Measurements from ENCODE around the gene TENM4. TPM values are rescaled to one million over a fixed set of nuclear protein-coding genes. Genes with fewer than 3 reads are reported as not detected.

TENM4 gene
- total and polyA plus RNA-seq, 2 of the 8 experiments (the other 6 are each of a cell fraction or from before 2014, with no cell fraction given): 3.5 to 7.2 TPM

GRCh38 chr11:79285756-79286155, 155.1 kb downstream of the TENM4 start:
- Histone ChIP-seq H3K27ac (ENCODE audit: low read depth, low read length) (no peak overlapping the region), H2BK5ac (ENCODE audit: low read depth, low read length) (no peak overlapping the region), H3K14ac (ENCODE audit: insufficient read length) (no peak overlapping the region), H3K9ac (replicated peaks in 1 of 4; ENCODE audit: extremely low read depth in 1 of 4, low read depth in 3 of 4, low read length in 3 of 4) (no peak overlapping the region), H2AFZ (ENCODE audit: low read length) (no peak overlapping the region), H3K23me2 (ENCODE audit: low read depth, low read length) (no peaks in the 10 kb centered on the region; the same call in 1 of the 2 replicates), H3K9me3 (ENCODE audit: insufficient read depth in 2 of 2, low read depth in 1 of 2, low read length in 1 of 2) (no peaks in the 10 kb centered on the region), H3K18ac (ENCODE audit: extremely low read depth, low read length) (no peak overlapping the region), H4K91ac (replicated peaks; ENCODE audit: insufficient read length, low read length) (no peak overlapping the region), H3K79me2 (ENCODE audit: control insufficient read depth in 1 of 2, insufficient read depth in 2 of 2, low read length in 2 of 2) (no peaks in the 10 kb centered on the region), H2BK15ac (ENCODE audit: low read length) (no peak overlapping the region), H3K27me3 (replicated peaks in 1 of 4; ENCODE audit: control insufficient read depth in 3 of 4, extremely low read depth in 1 of 4, insufficient read depth in 3 of 4, low read length in 3 of 4) (no peaks in the 10 kb centered on the region), H3K4me2 (ENCODE audit: insufficient read depth in 1 of 2, low read depth in 2 of 2, low read length in 2 of 2) (no peak overlapping the region), H2BK120ac (replicated peaks; ENCODE audit: low read depth, low read length) (no peak overlapping the region), H3K79me1 (ENCODE audit: low read depth, low read length) (no peaks in the 10 kb centered on the region), H3K23ac (ENCODE audit: insufficient read length) (no peak overlapping the region), H3K36me3 (ENCODE audit: control insufficient read depth in 2 of 4, insufficient read depth in 4 of 4, low read length in 3 of 4) (no peaks in the 10 kb centered on the region), H3K4me3 (ENCODE audit: extremely low read depth in 1 of 4, insufficient read depth in 2 of 4, low read depth in 3 of 4, low read length in 4 of 4) (no peak overlapping the region), H3K4me1 (replicated peaks in 1 of 4; ENCODE audit: control insufficient read depth in 3 of 4, insufficient read depth in 4 of 4, low read length in 3 of 4) (no peaks in the 10 kb centered on the region), H4K5ac (ENCODE audit: insufficient read length, low read depth, low read length) (no peak overlapping the region), H2BK12ac (ENCODE audit: low read depth, low read length) (no peak overlapping the region), H2AK5ac (ENCODE audit: low read depth, low read length) (no peak overlapping the region), H2BK20ac (ENCODE audit: low read length) (no peak overlapping the region), H3K4ac (replicated peaks; ENCODE audit: insufficient read length, low read depth, low read length) (no peak overlapping the region), H4K8ac (ENCODE audit: extremely low read depth, insufficient read depth, low read length) (no peak overlapping the region), H4K20me1 (replicated peaks in 1 of 2; ENCODE audit: control insufficient read depth in 1 of 2, insufficient read depth in 2 of 2, low read length in 2 of 2) (no peaks in the 10 kb centered on the region), H3K56ac (replicated peaks; ENCODE audit: insufficient read length, low read depth, low read length) (no peak overlapping the region)
- POLR2A ChIA-PET (ENCODE audit: partially characterized antibody): no interaction called here
- CTCF ChIA-PET (ENCODE audit: partially characterized antibody): no interaction called here
- FAIRE-seq (no peak), DNase-seq (ENCODE audit: low read depth in 1 of 2, low spot score in 2 of 2) (no peak)
- 90% methylated on average over 2 of the region's 2 CpGs; no CpG with 5 or more reads in 1 of the 2 experiments for WGBS, 2 experiments (ENCODE audit: extremely low coverage in 1 of 2, insufficient coverage in 1 of 2, insufficient read length in 1 of 2, insufficient replicate concordance in 2 of 2, low coverage in 1 of 2, low lambda C conversion rate in 2 of 2, missing lambda C conversion rate in 1 of 2)
- TF ChIP-seq ASH2L (IDR thresholded peaks at IDR 0.05; ENCODE audit: low read length) (no peak), MAFK (IDR thresholded peaks at IDR 0.05; ENCODE audit: low read depth, low read length) (no peak), EP300 (IDR thresholded peaks at IDR 0.05; ENCODE audit: borderline replicate concordance in 1 of 2, low read depth in 2 of 2, low read length in 2 of 2) (no peak), CTCF (IDR thresholded peaks at IDR 0.05; ENCODE audit: control extremely low read depth in 1 of 3, insufficient read depth in 1 of 3, low read depth in 1 of 3, low read length in 3 of 3) (no peak), KDM4A (IDR thresholded peaks at IDR 0.05; ENCODE audit: low read depth, low read length, severe bottlenecking) (no peak), HDAC2 (IDR thresholded peaks at IDR 0.05; ENCODE audit: borderline replicate concordance in 1 of 2, low read depth in 2 of 2, low read length in 2 of 2) (no peak), KDM5A (IDR thresholded peaks at IDR 0.05; ENCODE audit: low read length) (no peak), BCL11A (IDR thresholded peaks at IDR 0.05; ENCODE audit: low read depth in 2 of 2, low read length in 2 of 2) (no peak), TCF12 (IDR thresholded peaks at IDR 0.05; ENCODE audit: low read depth, low read length) (no peak), SUZ12 (IDR thresholded peaks at IDR 0.05; ENCODE audit: low read length) (no peak), SAP30 (IDR thresholded peaks at IDR 0.05; ENCODE audit: insufficient read depth, insufficient replicate concordance, low read length) (no peak)
